ENCODE data around the gene SYF2. TPM values are rescaled to one million over a fixed set of nuclear protein-coding genes. Genes with fewer than 3 reads are reported as not detected.
"Not testable (repeated sequence)": the region's sequence is repeated elsewhere in the genome, so short reads cannot be mapped to it uniquely, and the experiment has no call there.

SYF2 gene
- total RNA-seq (38.0 and 40.2 TPM in 2 replicates), polyA plus RNA-seq (5.9 and 9.3 TPM in 2 replicates), polyA minus RNA-seq (4.9 and 5.9 TPM in 2 replicates), Bru-seq, nascent RNA (percentile 75 among the genes with signal in this experiment), BruChase-seq, experiment 1, labeled RNA remaining after a 6-hour chase (percentile 91 among the genes with signal in this experiment), BruChase-seq, experiment 2, labeled RNA remaining after a 2-hour chase (percentile 82 among the genes with signal in this experiment)
- polyA plus RNA-seq (2011; cell fraction: cytosol; rRNA removed) = 25.7 and 27.4 TPM in 2 replicates
- 11.3 and 16.2 TPM in 2 replicates for polyA plus RNA-seq (2011; cell fraction: nucleus; rRNA removed)
- 35.8 and 50.8 TPM in 2 replicates for polyA plus RNA-seq (2012)
- 6.2 TPM for polyA minus RNA-seq (2011; cell fraction: cytosol; rRNA and poly(A)+ RNA removed)
- 11.2 and 11.4 TPM in 2 replicates for polyA minus RNA-seq (2011; cell fraction: nucleus; rRNA and poly(A)+ RNA removed)
- long read RNA-seq, transcript SYF2-201 (7 exons, 1,345 nt) = major isoform, 189 of 220 reads
- long read RNA-seq, partial matches to known transcripts = 16 of 220 reads
- long read RNA-seq, other reads (novel, unspliced or antisense) = 11 of 220 reads

- TF ChIP-seq CTCF (IDR thresholded peaks at IDR 0.05; ENCODE audit: extremely low read depth in 1 of 2, insufficient read depth in 1 of 2, low read depth in 1 of 2, low read length in 2 of 2) (no peak), MYC (IDR thresholded peaks at IDR 0.05; ENCODE audit: low read depth, low read length) (no peak), GATA2 (IDR thresholded peaks at IDR 0.05; ENCODE audit: insufficient read depth, insufficient read length, low read depth, low read length) (no peak), POLR2A (IDR thresholded peaks at IDR 0.05; ENCODE audit: low read depth, low read length) (peak; percentile 57), POLR2AphosphoS5 (IDR thresholded peaks at IDR 0.05; ENCODE audit: insufficient read depth, low read depth, low read length) (peak; percentile 62)
- peak; percentile 89 for DNase-seq (ENCODE audit: low read depth, low spot score)
- no peaks in the 10 kb centered on the region for H3K9me3 ChIP-seq (replicated peaks; ENCODE audit: control insufficient read depth, insufficient read depth, low read length)
- BruUV-seq (replicated peaks) = TSS peak; percentile 70
- peak within 1 kb of the TSS; percentile 60 for H3K27ac ChIP-seq (ENCODE audit: insufficient read depth, low read depth, low read length)
- H3K27me3 ChIP-seq (ENCODE audit: control insufficient read depth in 2 of 2, insufficient read depth in 2 of 2, low read length in 2 of 2) = no peaks in the 10 kb centered on the region
- no peaks in the 10 kb centered on the region for H4K20me1 ChIP-seq (replicated peaks; ENCODE audit: control insufficient read depth, extremely low read depth, insufficient read depth, low read length)
- H3K4me3 ChIP-seq (replicated peaks in 1 of 3; ENCODE audit: insufficient read depth in 1 of 3, low read depth in 1 of 3, low read length in 3 of 3) = peak within 1 kb of the TSS; percentile 64 to 88 (median 87)
- peak; percentile 99 for FAIRE-seq
- intact Hi-C loops (cut with micrococcal nuclease) = loop anchor here (1.0 to 10.0 kb wide), 4 partner anchors 15 to 590 kb away; partner anchors contain the start of genes MACO1, RSRP1, SELENON and SRRM1
- H3K4me2 ChIP-seq (ENCODE audit: insufficient read depth, low read length) = peak within 1 kb of the TSS; percentile 77
- peak within 1 kb of the TSS; percentile 79 for H3K9ac ChIP-seq (replicated peaks; ENCODE audit: extremely low read depth, insufficient read depth, low read length)
- H3K9me1 ChIP-seq (replicated peaks; ENCODE audit: control insufficient read depth, extremely low read depth, insufficient read depth, low read length) = no peaks in the 10 kb centered on the region
- H3K79me2 ChIP-seq (ENCODE audit: control insufficient read depth, insufficient read depth, low read length) = peaks cover 20% of the 10 kb centered on the region
- peaks cover 26% of the 10 kb centered on the region for H3K4me1 ChIP-seq (ENCODE audit: control insufficient read depth, extremely low read depth, insufficient read depth, low read length)
- dilution Hi-C loops (cut with MboI; ENCODE audit: extremely low pct_ligation_motif_present, low sequenced_read_pairs) = no loop called here
- ChIA-PET CTCF (interaction anchor here (1.0 to 2.1 kb wide), 4 partner anchors 10 to 26 kb away, joined by 3 to 8 read pairs (median 4); partner anchors contain the start of gene RSRP1), POLR2A (interaction anchor here (0.7 to 2.5 kb wide), 4 partner anchors 8 to 15 kb away, joined by 3 to 28 read pairs (median 4); partner anchors contain the start of gene RSRP1)
- H2AFZ ChIP-seq (ENCODE audit: low read depth, low read length) = peak within 1 kb of the TSS; percentile 45
- peaks cover 7 to 10% of the 10 kb centered on the region in 2 experiments for H3K36me3 ChIP-seq (ENCODE audit: control insufficient read depth in 2 of 2, extremely low read depth in 1 of 2, insufficient read depth in 2 of 2, low read length in 2 of 2)
Measured at GRCh38 chr1:25232027-25232865, at the start of gene SYF2. TSS of gene SYF2 (minus strand) at chr1:25232502. CDS start at chr1:25232467, 35 bp downstream.

- CTCF ChIA-PET; BruUV-seq (replicated peaks); dilution Hi-C loops (cut with MboI; ENCODE audit: extremely low pct_ligation_motif_present, low sequenced_read_pairs); H3K9me1 ChIP-seq (replicated peaks; ENCODE audit: control insufficient read depth, extremely low read depth, insufficient read depth, low read length); H3K4me3 ChIP-seq (replicated peaks in 1 of 3; ENCODE audit: insufficient read depth in 1 of 3, low read depth in 1 of 3, low read length in 3 of 3); H3K27ac ChIP-seq (ENCODE audit: insufficient read depth, low read depth, low read length); H3K27me3 ChIP-seq (ENCODE audit: control insufficient read depth in 2 of 2, insufficient read depth in 2 of 2, low read length in 2 of 2); H3K9ac ChIP-seq (replicated peaks; ENCODE audit: extremely low read depth, insufficient read depth, low read length); H3K36me3 ChIP-seq (ENCODE audit: control insufficient read depth in 2 of 2, extremely low read depth in 1 of 2, insufficient read depth in 2 of 2, low read length in 2 of 2); H3K4me2 ChIP-seq (ENCODE audit: insufficient read depth, low read length); H3K79me2 ChIP-seq (ENCODE audit: control insufficient read depth, insufficient read depth, low read length); H4K20me1 ChIP-seq (replicated peaks; ENCODE audit: control insufficient read depth, extremely low read depth, insufficient read depth, low read length); H3K9me3 ChIP-seq (replicated peaks; ENCODE audit: control insufficient read depth, insufficient read depth, low read length); DNase-seq (ENCODE audit: low read depth, low spot score); POLR2A ChIA-PET; FAIRE-seq; H3K4me1 ChIP-seq (ENCODE audit: control insufficient read depth, extremely low read depth, insufficient read depth, low read length); H2AFZ ChIP-seq (ENCODE audit: low read depth, low read length): not testable (repeated sequence)
- intact Hi-C loops (cut with micrococcal nuclease) = loop anchor here (5.0 kb wide), 1 partner anchor 133 kb away; no protein-coding TSS in a partner anchor
Measured at GRCh38 chr1:25279693-25280111, 47.4 kb upstream of the SYF2 start.

- H3K4me1 ChIP-seq (ENCODE audit: control insufficient read depth, extremely low read depth, insufficient read depth, low read length); H3K36me3 ChIP-seq (ENCODE audit: control insufficient read depth in 2 of 2, extremely low read depth in 1 of 2, insufficient read depth in 2 of 2, low read length in 2 of 2); H3K9ac ChIP-seq (replicated peaks; ENCODE audit: extremely low read depth, insufficient read depth, low read length); H3K9me3 ChIP-seq (replicated peaks; ENCODE audit: control insufficient read depth, insufficient read depth, low read length); DNase-seq (ENCODE audit: low read depth, low spot score); H4K20me1 ChIP-seq (replicated peaks; ENCODE audit: control insufficient read depth, extremely low read depth, insufficient read depth, low read length); BruUV-seq (replicated peaks); FAIRE-seq; H3K79me2 ChIP-seq (ENCODE audit: control insufficient read depth, insufficient read depth, low read length); intact Hi-C loops (cut with micrococcal nuclease); H3K27ac ChIP-seq (ENCODE audit: insufficient read depth, low read depth, low read length); H3K4me2 ChIP-seq (ENCODE audit: insufficient read depth, low read length); H3K4me3 ChIP-seq (replicated peaks in 1 of 3; ENCODE audit: insufficient read depth in 1 of 3, low read depth in 1 of 3, low read length in 3 of 3); H3K9me1 ChIP-seq (replicated peaks; ENCODE audit: control insufficient read depth, extremely low read depth, insufficient read depth, low read length); dilution Hi-C loops (cut with MboI; ENCODE audit: extremely low pct_ligation_motif_present, low sequenced_read_pairs); POLR2A ChIA-PET; CTCF ChIA-PET; H2AFZ ChIP-seq (ENCODE audit: low read depth, low read length); H3K27me3 ChIP-seq (ENCODE audit: control insufficient read depth in 2 of 2, insufficient read depth in 2 of 2, low read length in 2 of 2): not testable (repeated sequence)
Measured at GRCh38 chr1:25278790-25279189, 46.5 kb upstream of the SYF2 start.
